ENCODE measurements around the gene HOXB4. TPM values are rescaled to one million over a fixed set of nuclear protein-coding genes. Genes with fewer than 3 reads are reported as not detected.
A peak's percentile ranks its signal among the peaks of the same experiment; 100 is the strongest.

The HOXB4 gene
- total RNA-seq, 1 donor from 2014 or later, result 39.2 TPM

GRCh38 chr17:48590607-48591161 is 12.5 kb upstream of the HOXB4 start:
- no peak for TF ChIP-seq CTCF (IDR thresholded peaks at IDR 0.05; ENCODE audit: unreplicated experiment)
- Mint-ChIP-seq H3K9me3 (no peaks in the 10 kb centered on the region), H3K36me3 (peaks cover 36% of the 10 kb centered on the region), H3K4me1 (peaks cover 56% of the 10 kb centered on the region), H3K27me3 (ENCODE audit: low read depth) (no peaks in the 10 kb centered on the region), H3K4me3 (peak overlapping the region; percentile 90), H3K27ac (peak overlapping the region; percentile 100)
- no peak for DNase-seq (ENCODE audit: low spot score in 2 of 2, unreplicated experiment in 2 of 2)

- H3K4me1 Mint-ChIP-seq, result peaks cover 54% of the 10 kb centered on the region
- H3K9me3 Mint-ChIP-seq, result no peaks in the 10 kb centered on the region
- peak in 1 of 2 experiments; percentile 71 for DNase-seq (ENCODE audit: low spot score in 2 of 2, unreplicated experiment in 2 of 2)
- peak within 1 kb of the TSS; percentile 100 for H3K27ac Mint-ChIP-seq
- no peak for TF ChIP-seq CTCF (IDR thresholded peaks at IDR 0.05; ENCODE audit: unreplicated experiment)
- H3K36me3 Mint-ChIP-seq, result peaks cover 36% of the 10 kb centered on the region
- no peaks in the 10 kb centered on the region for H3K27me3 Mint-ChIP-seq (ENCODE audit: low read depth)
- peak within 1 kb of the TSS; percentile 90 for H3K4me3 Mint-ChIP-seq
Observed at GRCh38 chr17:48589831-48590606, 11.9 kb upstream of the HOXB4 start, which contains the start of gene HOXB3. HOXB3 (minus strand) TSS chr17:48590241; CDS start chr17:48552474, 37,767 bp downstream.

GRCh38 chr17:48589060-48589830 is 11.1 kb upstream of the HOXB4 start:
- no peak for TF ChIP-seq CTCF (IDR thresholded peaks at IDR 0.05; ENCODE audit: unreplicated experiment)
- Mint-ChIP-seq H3K27me3 (ENCODE audit: low read depth) (no peaks in the 10 kb centered on the region), H3K4me1 (peaks cover 53% of the 10 kb centered on the region), H3K27ac (peak overlapping the region; percentile 100), H3K36me3 (peaks cover 39% of the 10 kb centered on the region), H3K9me3 (no peaks in the 10 kb centered on the region), H3K4me3 (peak overlapping the region; percentile 90)
- no peak for DNase-seq (ENCODE audit: low spot score in 2 of 2, unreplicated experiment in 2 of 2)

GRCh38 chr17:48588528-48588927 is 10.4 kb upstream of the HOXB4 start:
- Mint-ChIP-seq H3K27ac (peak overlapping the region; percentile 100), H3K9me3 (no peaks in the 10 kb centered on the region), H3K4me3 (peak overlapping the region; percentile 90), H3K4me1 (peaks cover 56% of the 10 kb centered on the region), H3K36me3 (peaks cover 45% of the 10 kb centered on the region), H3K27me3 (ENCODE audit: low read depth) (no peaks in the 10 kb centered on the region)
- DNase-seq (ENCODE audit: low spot score in 2 of 2, unreplicated experiment in 2 of 2), result no peak
- no peak for TF ChIP-seq CTCF (IDR thresholded peaks at IDR 0.05; ENCODE audit: unreplicated experiment)

GRCh38 chr17:48588074-48588415 is 9.9 kb upstream of the HOXB4 start:
- H3K36me3 Mint-ChIP-seq, result peaks cover 48% of the 10 kb centered on the region
- H3K9me3 Mint-ChIP-seq, result no peaks in the 10 kb centered on the region
- H3K4me1 Mint-ChIP-seq, result peaks cover 61% of the 10 kb centered on the region
- H3K27me3 Mint-ChIP-seq (ENCODE audit: low read depth), result no peaks in the 10 kb centered on the region
- peak overlapping the region; percentile 90 for H3K4me3 Mint-ChIP-seq
- no peak for DNase-seq (ENCODE audit: low spot score in 2 of 2, unreplicated experiment in 2 of 2)
- H3K27ac Mint-ChIP-seq, result peak overlapping the region; percentile 100
- TF ChIP-seq CTCF (IDR thresholded peaks at IDR 0.05; ENCODE audit: unreplicated experiment), result no peak
